Muscle layer of colon (tissue), 2 donors: Measurements from ENCODE around the gene CCDC30.

Experiments
- H3K27ac ChIP-seq: one replicate; pipeline ENCODE4 v1.7.0; 2013; ENCODE audit warnings: low read depth, mild to moderate bottlenecking, low read length, moderate library complexity
- H3K27me3 ChIP-seq, 2 donors: one replicate each; pipeline ENCODE4 v1.7.0; 2013; ENCODE audit warnings: low read length in 2 of 2, mild to moderate bottlenecking in 2 of 2; ENCODE audit not compliant: insufficient read depth in 2 of 2, control insufficient read depth in 1 of 2
- H3K36me3 ChIP-seq: one replicate; pipeline ENCODE4 v1.7.0; 2013; ENCODE audit warnings: mild to moderate bottlenecking, low read length; ENCODE audit not compliant: insufficient read depth
- H3K4me1 ChIP-seq: one replicate; pipeline ENCODE4 v1.7.0; 2013; ENCODE audit warnings: mild to moderate bottlenecking, low read length; ENCODE audit not compliant: insufficient read depth
- H3K4me3 ChIP-seq, 2 donors: one replicate each; pipeline ENCODE4 v1.7.0; 2013; ENCODE audit warnings: low read length in 2 of 2, low read depth in 1 of 2, mild to moderate bottlenecking in 1 of 2, moderate library complexity in 1 of 2
- H3K9ac ChIP-seq: one replicate; pipeline ENCODE4 v1.7.0; 2013; ENCODE audit warnings: low read length
- H3K9me3 ChIP-seq: one replicate; pipeline ENCODE4 v1.7.0; 2013; ENCODE audit warnings: mild to moderate bottlenecking, low read length
- donor health status: abdominal sarcoma.
- donor health status: Adenocarcinoma of cecum.

The CCDC30 gene

GRCh38 chr1:42427240-42427639 is 35.8 kb upstream of the CCDC30 start:
- Histone ChIP-seq H3K36me3 (no peaks in the 10 kb centered on the region), H3K9me3 (no peaks in the 10 kb centered on the region), H3K4me3 (no peak overlapping the region), H3K4me1 (no peaks in the 10 kb centered on the region), H3K27me3 (no peaks in the 10 kb centered on the region), H3K9ac (no peak overlapping the region), H3K27ac (no peak overlapping the region)

GRCh38 chr1:42429603-42430002 is 33.5 kb upstream of the CCDC30 start:
- H3K4me1 ChIP-seq: no peaks in the 10 kb centered on the region
- H3K27me3 ChIP-seq: no peaks in the 10 kb centered on the region
- H3K9me3 ChIP-seq: no peaks in the 10 kb centered on the region
- H3K36me3 ChIP-seq: no peaks in the 10 kb centered on the region
- no peak overlapping the region for H3K9ac ChIP-seq
- H3K27ac ChIP-seq: no peak overlapping the region
- H3K4me3 ChIP-seq: no peak overlapping the region

- no peak overlapping the region for H3K4me3 ChIP-seq
- H3K9me3 ChIP-seq: no peaks in the 10 kb centered on the region
- H3K27me3 ChIP-seq: no peaks in the 10 kb centered on the region
- no peaks in the 10 kb centered on the region for H3K36me3 ChIP-seq
- no peak overlapping the region for H3K27ac ChIP-seq
- H3K9ac ChIP-seq: no peak overlapping the region
- H3K4me1 ChIP-seq: no peaks in the 10 kb centered on the region
These were observed 32.6 kb upstream of the CCDC30 start for GRCh38 chr1:42430286-42431135.

- Histone ChIP-seq H3K36me3 (no peaks in the 10 kb centered on the region), H3K9ac (no peak overlapping the region), H3K27me3 (no peaks in the 10 kb centered on the region), H3K4me3 (no peak overlapping the region), H3K4me1 (no peaks in the 10 kb centered on the region), H3K27ac (no peak overlapping the region), H3K9me3 (no peaks in the 10 kb centered on the region)
These were observed 31.6 kb upstream of the CCDC30 start for GRCh38 chr1:42431514-42431913.

- no peaks in the 10 kb centered on the region for H3K27me3 ChIP-seq
- H3K4me1 ChIP-seq: no peaks in the 10 kb centered on the region
These were observed 30.4 kb upstream of the CCDC30 start for GRCh38 chr1:42432714-42433113.

GRCh38 chr1:42433369-42433768 is 29.7 kb upstream of the CCDC30 start:
- no peak overlapping the region for H3K4me3 ChIP-seq
- H3K4me1 ChIP-seq: no peaks in the 10 kb centered on the region
- no peak overlapping the region for H3K27ac ChIP-seq
- no peaks in the 10 kb centered on the region for H3K27me3 ChIP-seq
- no peaks in the 10 kb centered on the region for H3K9me3 ChIP-seq
- no peak overlapping the region for H3K9ac ChIP-seq
- no peaks in the 10 kb centered on the region for H3K36me3 ChIP-seq

More at GRCh38 chr1:42432714-42433113, 30.4 kb upstream of the CCDC30 start:
- Histone ChIP-seq H3K36me3 (no peaks in the 10 kb centered on the region), H3K9me3 (no peaks in the 10 kb centered on the region), H3K9ac (no peak overlapping the region), H3K27ac (no peak overlapping the region), H3K4me3 (no peak overlapping the region)

- Histone ChIP-seq H3K9me3 (no peaks in the 10 kb centered on the region), H3K4me1 (no peaks in the 10 kb centered on the region), H3K9ac (no peak overlapping the region), H3K27me3 (no peaks in the 10 kb centered on the region), H3K36me3 (no peaks in the 10 kb centered on the region), H3K4me3 (no peak overlapping the region), H3K27ac (no peak overlapping the region)
These were observed 28.7 kb upstream of the CCDC30 start for GRCh38 chr1:42434340-42434739.

GRCh38 chr1:42439940-42440339 is 23.1 kb upstream of the CCDC30 start:
- Histone ChIP-seq H3K9ac (no peak overlapping the region), H3K9me3 (no peaks in the 10 kb centered on the region)

GRCh38 chr1:42442662-42443061 is 20.4 kb upstream of the CCDC30 start:
- Histone ChIP-seq H3K36me3 (no peaks in the 10 kb centered on the region), H3K27ac (no peak overlapping the region), H3K27me3 (no peaks in the 10 kb centered on the region), H3K9me3 (no peaks in the 10 kb centered on the region), H3K4me1 (no peaks in the 10 kb centered on the region), H3K9ac (no peak overlapping the region), H3K4me3 (no peak overlapping the region)

More at GRCh38 chr1:42439940-42440339, 23.1 kb upstream of the CCDC30 start:
- no peak overlapping the region for H3K27ac ChIP-seq
- no peaks in the 10 kb centered on the region for H3K36me3 ChIP-seq
- no peaks in the 10 kb centered on the region for H3K4me1 ChIP-seq
- H3K4me3 ChIP-seq: no peak overlapping the region
- H3K27me3 ChIP-seq: no peaks in the 10 kb centered on the region

- Histone ChIP-seq H3K4me3 (no peak overlapping the region), H3K27ac (no peak overlapping the region), H3K27me3 (no peaks in the 10 kb centered on the region), H3K4me1 (no peaks in the 10 kb centered on the region), H3K36me3 (no peaks in the 10 kb centered on the region), H3K9ac (no peak overlapping the region), H3K9me3 (no peaks in the 10 kb centered on the region)
These were observed 13.8 kb upstream of the CCDC30 start for GRCh38 chr1:42449256-42449655.

- Histone ChIP-seq H3K36me3 (no peaks in the 10 kb centered on the region), H3K9me3 (no peaks in the 10 kb centered on the region)
These were observed 13.0 kb upstream of the CCDC30 start for GRCh38 chr1:42450061-42450460.

GRCh38 chr1:42453386-42453785 is 9.7 kb upstream of the CCDC30 start:
- H3K36me3 ChIP-seq: no peaks in the 10 kb centered on the region

More at GRCh38 chr1:42450061-42450460, 13.0 kb upstream of the CCDC30 start:
- H3K9ac ChIP-seq: no peak overlapping the region
- no peaks in the 10 kb centered on the region for H3K4me1 ChIP-seq
- H3K27ac ChIP-seq: no peak overlapping the region
- H3K27me3 ChIP-seq: no peaks in the 10 kb centered on the region
- H3K4me3 ChIP-seq: no peak overlapping the region

More at GRCh38 chr1:42453386-42453785, 9.7 kb upstream of the CCDC30 start:
- Histone ChIP-seq H3K9ac (no peak overlapping the region), H3K27me3 (no peaks in the 10 kb centered on the region), H3K27ac (no peak overlapping the region), H3K4me3 (no peak overlapping the region), H3K9me3 (no peaks in the 10 kb centered on the region), H3K4me1 (peaks cover 13% of the 10 kb centered on the region)
